Endothelial cell of umbilical vein (primary cell): ENCODE results near the gene RPP25. TPM values are rescaled to one million over a fixed set of nuclear protein-coding genes. Genes with fewer than 3 reads are reported as not detected.
A peak's percentile ranks its signal among the peaks of the same experiment; 100 is the strongest.

Experiments used
- BruUV-seq: library from RNA; stranded (reverse); fragments of 400-500 nt; replicated peaks from 2 replicates; lab custom pipeline; 2021; lab: Mats Ljungman, UMichigan
- CTCF ChIA-PET: fragments of 300-600, 350-600 bp; sonication (Branson Sonifier 250); formaldehyde crosslinking; loops from one replicate; lab custom pipeline; 2021; ENCODE audit warnings: antibody characterized with exemption, inconsistent platforms; lab: Charles Lee
- POLR2A ChIA-PET: fragments of 300-600, 350-600 bp; sonication (Branson Sonifier 250); formaldehyde crosslinking; loops from one replicate; lab custom pipeline; 2021; ENCODE audit warnings: antibody characterized with exemption, inconsistent platforms; lab: Charles Lee
- DNase-seq: peaks from one replicate; pipeline ENCODE4 v3.0.0-alpha.2; 2011; ENCODE audit warnings: low read depth, low spot score
- FAIRE-seq: peaks from 2 replicates; lab custom pipeline; 2011; peaks lifted over from hg19 to GRCh38; lab: Jason Lieb, UNC
- H2AFZ ChIP-seq: 2 replicates; pipeline ENCODE4 v1.6.0; 2012; ENCODE audit warnings: low read depth, low read length, control low read depth, inconsistent platforms
- H3K27ac ChIP-seq: 2 replicates; pipeline ENCODE4 v1.5.1; 2011; ENCODE audit warnings: low read depth, mild to moderate bottlenecking, control low read depth, low read length, moderate library complexity; ENCODE audit not compliant: insufficient read depth
- H3K27me3 ChIP-seq, 2 experiments: 2 replicates each; pipeline versions ENCODE4 v1.6.0 to v1.6.1; 2011; ENCODE audit warnings: low read length in 2 of 2, mixed read lengths in 1 of 2; ENCODE audit not compliant: control insufficient read depth in 2 of 2, insufficient read depth in 2 of 2
- H3K36me3 ChIP-seq, 2 experiments: 2 replicates in 1 of 2; 3 replicates in 1 of 2; pipeline ENCODE4 v1.5.1; 2011; ENCODE audit warnings: low read length in 2 of 2, mild to moderate bottlenecking in 1 of 2, moderate library complexity in 1 of 2; ENCODE audit not compliant: control insufficient read depth in 2 of 2, insufficient read depth in 2 of 2; ENCODE audit errors: extremely low read depth in 1 of 2
- H3K4me1 ChIP-seq: 3 replicates; pipeline ENCODE4 v1.5.1; 2011; ENCODE audit warnings: mild to moderate bottlenecking, low read length; ENCODE audit not compliant: control insufficient read depth, insufficient read depth; ENCODE audit errors: extremely low read depth
- H3K4me2 ChIP-seq: 2 replicates; pipeline ENCODE4 v1.6.1; 2011; ENCODE audit warnings: low read length, control low read depth, mixed read lengths; ENCODE audit not compliant: insufficient read depth
- H3K4me3 ChIP-seq, 3 experiments: fragments of 200-600 bp in 1 of 3; sonication (generic), shearing (Covaris generic) in 1 of 3; replicated peaks in 1 of 3; 2 replicates each; pipeline ENCODE4 v1.5.1; 2011 to 2016; ENCODE audit warnings: control low read depth in 3 of 3, low read length in 3 of 3, mild to moderate bottlenecking in 2 of 3, inconsistent platforms in 1 of 3, low read depth in 1 of 3, moderate library complexity in 1 of 3; ENCODE audit not compliant: insufficient read depth in 1 of 3
- H3K79me2 ChIP-seq: 2 replicates; pipeline ENCODE4 v1.6.0; 2012; ENCODE audit warnings: low read length, inconsistent platforms; ENCODE audit not compliant: control insufficient read depth, insufficient read depth
- H3K9ac ChIP-seq: replicated peaks from 2 replicates; pipeline ENCODE3; 2011; ENCODE audit warnings: low read length, control low read depth; ENCODE audit not compliant: insufficient read depth; ENCODE audit errors: extremely low read depth
- H3K9me1 ChIP-seq: replicated peaks from 3 replicates; pipeline ENCODE4 v1.6.0; 2011; ENCODE audit warnings: mild to moderate bottlenecking, low read length; ENCODE audit not compliant: control insufficient read depth, insufficient read depth; ENCODE audit errors: extremely low read depth
- H3K9me3 ChIP-seq: replicated peaks from 2 replicates; pipeline ENCODE4 v1.5.1; 2012; ENCODE audit warnings: low read length, inconsistent platforms; ENCODE audit not compliant: control insufficient read depth, insufficient read depth
- H4K20me1 ChIP-seq: replicated peaks from 2 replicates; pipeline ENCODE3; 2011; ENCODE audit warnings: mild to moderate bottlenecking, low read length; ENCODE audit not compliant: control insufficient read depth, insufficient read depth; ENCODE audit errors: extremely low read depth
- EZH2 ChIP-seq: IDR thresholded peaks from 2 replicates; pipeline ENCODE4 v1.6.1; 2012; ENCODE audit warnings: borderline replicate concordance, low read depth, mild to moderate bottlenecking, moderate library complexity, low read length, inconsistent platforms; ENCODE audit not compliant: severe bottlenecking
- FOS ChIP-seq: IDR thresholded peaks from 2 replicates; pipeline ENCODE4 v1.6.1; 2011; ENCODE audit warnings: mild to moderate bottlenecking, low read length, moderate library complexity, borderline replicate concordance; ENCODE audit not compliant: insufficient read depth
- GATA2 ChIP-seq: IDR thresholded peaks from 2 replicates; pipeline ENCODE4 v1.7.0; 2011; ENCODE audit warnings: low read depth, mild to moderate bottlenecking, moderate library complexity, mixed read lengths, low read length; ENCODE audit not compliant: insufficient read length, insufficient read depth
- JUN ChIP-seq: IDR thresholded peaks from 2 replicates; pipeline ENCODE4 v1.6.1; 2011; ENCODE audit warnings: borderline replicate concordance, low read depth; ENCODE audit not compliant: insufficient read length, insufficient read depth
- MYC ChIP-seq: IDR thresholded peaks from one replicate; pipeline ENCODE4 v1.6.1; 2011; ENCODE audit warnings: mild to moderate bottlenecking, low read depth, low read length
- POLR2A ChIP-seq: IDR thresholded peaks from 2 replicates; pipeline ENCODE4 v1.6.1; 2012; ENCODE audit warnings: low read depth, mild to moderate bottlenecking, control low read depth, low read length
- POLR2AphosphoS5 ChIP-seq: IDR thresholded peaks from 2 replicates; pipeline ENCODE4 v1.6.1; 2012; ENCODE audit warnings: low read depth, mild to moderate bottlenecking, control low read depth, low read length, moderate library complexity; ENCODE audit not compliant: insufficient read depth
- dilution Hi-C: fragments of 300-500 bp; cut with MboI; formaldehyde crosslinking; loops from one replicate; pipeline ENCODE4 v1.15.0; 2019; ENCODE audit warnings: low sequenced_read_pairs; ENCODE audit not compliant: extremely low pct_ligation_motif_present
- intact Hi-C: fragments of 100-400 bp; cut with micrococcal nuclease; formaldehyde crosslinking; loops from one replicate; pipeline ENCODE4 v1.10.0; 2022
- polyA plus RNA-seq, 4 experiments: library from polyadenylated mRNA; depleted of rRNA in 3 of 4; stranded (reverse) in 3 of 4; unstranded in 1 of 4; fragments of >200 nt; gene quantifications; 2 replicates each; pipeline versions ENCODE4 v1.2.1 to v1.2.3, GENCODE V29; 2011 to 2012; ENCODE audit warnings: missing spikeins in 1 of 4
- total RNA-seq: library from RNA; stranded (reverse); gene quantifications from 2 replicates; pipeline ENCODE4 v1.2.3, GENCODE V29; 2021
- TF ChIP-seq, protein P1 (sequence below), 2 donors: IDR thresholded peaks; 1 replicate in 1 of 2; 2 replicates in 1 of 2; pipeline ENCODE4 v1.5.1; 2011; ENCODE audit warnings: low read length in 2 of 2, mild to moderate bottlenecking in 2 of 2, moderate library complexity in 2 of 2, control low read depth in 1 of 2, inconsistent platforms in 1 of 2, low read depth in 1 of 2; ENCODE audit not compliant: insufficient read depth in 1 of 2; ENCODE audit errors: extremely low read depth in 1 of 2
- TF ChIP-seq, protein P2 (sequence below): IDR thresholded peaks from 2 replicates; pipeline ENCODE4 v1.6.1; 2011; ENCODE audit not compliant: insufficient read depth, insufficient read length

Gene RPP25
- total and polyA plus RNA-seq, 2 donors (not counting 3 experiments of a cell fraction or from before 2014, with no cell fraction given): 10.1 to 13.8 TPM

DNA sequence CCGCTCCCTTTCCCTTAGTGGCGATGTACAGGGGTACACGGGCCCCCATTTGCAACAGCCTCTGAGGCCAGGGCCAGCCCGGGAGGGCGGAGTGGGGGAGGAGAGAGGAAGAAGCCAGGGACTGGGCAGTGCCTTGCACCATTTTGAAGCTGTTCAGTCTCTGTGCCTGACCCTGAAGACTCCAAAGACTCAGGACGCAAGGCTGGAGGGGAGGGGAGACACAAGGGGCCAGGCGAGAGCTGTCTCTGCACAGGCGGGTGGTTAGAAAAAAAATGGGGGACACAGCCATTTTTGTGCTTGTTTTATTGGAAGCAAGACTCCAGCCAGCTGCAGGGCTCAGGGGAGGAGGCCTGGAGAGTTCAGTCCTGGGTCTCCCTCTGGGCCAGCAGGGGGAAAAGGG is 1.6 kb downstream of the RPP25 start:
- dilution Hi-C loops: no loop called here
- peaks cover 42% of the 10 kb centered on the region for H3K4me1 ChIP-seq
- no peak for TF ChIP-seq MYC
- TF ChIP-seq, protein P1, sequence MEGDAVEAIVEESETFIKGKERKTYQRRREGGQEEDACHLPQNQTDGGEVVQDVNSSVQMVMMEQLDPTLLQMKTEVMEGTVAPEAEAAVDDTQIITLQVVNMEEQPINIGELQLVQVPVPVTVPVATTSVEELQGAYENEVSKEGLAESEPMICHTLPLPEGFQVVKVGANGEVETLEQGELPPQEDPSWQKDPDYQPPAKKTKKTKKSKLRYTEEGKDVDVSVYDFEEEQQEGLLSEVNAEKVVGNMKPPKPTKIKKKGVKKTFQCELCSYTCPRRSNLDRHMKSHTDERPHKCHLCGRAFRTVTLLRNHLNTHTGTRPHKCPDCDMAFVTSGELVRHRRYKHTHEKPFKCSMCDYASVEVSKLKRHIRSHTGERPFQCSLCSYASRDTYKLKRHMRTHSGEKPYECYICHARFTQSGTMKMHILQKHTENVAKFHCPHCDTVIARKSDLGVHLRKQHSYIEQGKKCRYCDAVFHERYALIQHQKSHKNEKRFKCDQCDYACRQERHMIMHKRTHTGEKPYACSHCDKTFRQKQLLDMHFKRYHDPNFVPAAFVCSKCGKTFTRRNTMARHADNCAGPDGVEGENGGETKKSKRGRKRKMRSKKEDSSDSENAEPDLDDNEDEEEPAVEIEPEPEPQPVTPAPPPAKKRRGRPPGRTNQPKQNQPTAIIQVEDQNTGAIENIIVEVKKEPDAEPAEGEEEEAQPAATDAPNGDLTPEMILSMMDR (IDR thresholded peaks at IDR 0.05; ENCODE audit: extremely low read depth in 1 of 2, insufficient read depth in 1 of 2, low read depth in 1 of 2, low read length in 2 of 2): no peak
- TF ChIP-seq GATA2: no peak
- TF ChIP-seq EZH2: no peak
- no peak for TF ChIP-seq POLR2AphosphoS5
- TF ChIP-seq FOS: no peak
- TF ChIP-seq, protein P2, sequence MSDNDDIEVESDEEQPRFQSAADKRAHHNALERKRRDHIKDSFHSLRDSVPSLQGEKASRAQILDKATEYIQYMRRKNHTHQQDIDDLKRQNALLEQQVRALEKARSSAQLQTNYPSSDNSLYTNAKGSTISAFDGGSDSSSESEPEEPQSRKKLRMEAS: no peak
- no peak for TF ChIP-seq JUN
- TF ChIP-seq POLR2A: no peak
- no peaks in the 10 kb centered on the region for H4K20me1 ChIP-seq
- intact Hi-C loops: no loop called here
- FAIRE-seq (peak; percentile 33), DNase-seq (no peak)
- H2AFZ ChIP-seq: no peak overlapping the region
- no peaks in the 10 kb centered on the region for H3K9me3 ChIP-seq
- peak overlapping the region in 2 of 3 experiments; percentile 53 to 56 for H3K4me3 ChIP-seq
- CTCF ChIA-PET: interaction anchor here (0.7 to 3.8 kb wide), 10 partner anchors 11 to 321 kb away, joined by 3 to 20 read pairs (median 7); partner anchors contain the start of gene FAM219B
- no peak overlapping the region for H3K27ac ChIP-seq
- peak overlapping the region; percentile 89 for H3K4me2 ChIP-seq
- H3K27me3 ChIP-seq: peaks cover 0 to 3% of the 10 kb centered on the region in 2 experiments
- no peak overlapping the region for H3K9ac ChIP-seq
- H3K9me1 ChIP-seq: no peaks in the 10 kb centered on the region
- H3K79me2 ChIP-seq: peaks cover 15% of the 10 kb centered on the region
- BruUV-seq: no TSS peak
- no peaks in the 10 kb centered on the region for H3K36me3 ChIP-seq
- POLR2A ChIA-PET: no interaction called here
